Measurements from ENCODE around the gene PLXNA1. TPM values are rescaled to one million over a fixed set of nuclear protein-coding genes. Genes with fewer than 3 reads are reported as not detected.

PLXNA1 gene
- total and polyA plus RNA-seq, 9 donors = 9.2 to 47.2 (median 25.7) TPM

DNA sequence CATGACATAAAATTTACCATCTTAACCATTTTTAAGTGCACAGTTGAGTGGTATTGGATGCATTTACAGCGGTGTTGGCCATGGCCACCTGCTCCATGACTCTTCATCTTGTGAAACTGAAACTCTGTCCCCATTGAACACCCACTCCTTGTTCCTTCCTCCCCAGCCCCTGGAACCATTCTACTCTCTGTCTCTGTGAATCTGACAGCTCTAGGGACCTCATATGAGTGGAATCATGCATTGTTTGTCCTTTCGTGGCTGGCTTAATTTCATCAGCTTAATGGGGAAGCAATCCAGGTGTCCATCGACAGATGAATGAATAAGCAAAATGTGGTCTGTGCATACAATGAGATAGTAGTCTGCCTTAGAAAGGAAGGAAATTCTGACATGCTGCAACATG is 42.5 kb downstream of the PLXNA1 start:
- Histone ChIP-seq H3K27me3 (no peaks in the 10 kb centered on the region), H3K4me1 (ENCODE audit: insufficient read depth) (no peaks in the 10 kb centered on the region), H3K9me3 (no peaks in the 10 kb centered on the region), H3K4me3 (no peak overlapping the region), H3K36me3 (no peaks in the 10 kb centered on the region), H3K27ac (no peak overlapping the region)
- TF ChIP-seq, protein P1, sequence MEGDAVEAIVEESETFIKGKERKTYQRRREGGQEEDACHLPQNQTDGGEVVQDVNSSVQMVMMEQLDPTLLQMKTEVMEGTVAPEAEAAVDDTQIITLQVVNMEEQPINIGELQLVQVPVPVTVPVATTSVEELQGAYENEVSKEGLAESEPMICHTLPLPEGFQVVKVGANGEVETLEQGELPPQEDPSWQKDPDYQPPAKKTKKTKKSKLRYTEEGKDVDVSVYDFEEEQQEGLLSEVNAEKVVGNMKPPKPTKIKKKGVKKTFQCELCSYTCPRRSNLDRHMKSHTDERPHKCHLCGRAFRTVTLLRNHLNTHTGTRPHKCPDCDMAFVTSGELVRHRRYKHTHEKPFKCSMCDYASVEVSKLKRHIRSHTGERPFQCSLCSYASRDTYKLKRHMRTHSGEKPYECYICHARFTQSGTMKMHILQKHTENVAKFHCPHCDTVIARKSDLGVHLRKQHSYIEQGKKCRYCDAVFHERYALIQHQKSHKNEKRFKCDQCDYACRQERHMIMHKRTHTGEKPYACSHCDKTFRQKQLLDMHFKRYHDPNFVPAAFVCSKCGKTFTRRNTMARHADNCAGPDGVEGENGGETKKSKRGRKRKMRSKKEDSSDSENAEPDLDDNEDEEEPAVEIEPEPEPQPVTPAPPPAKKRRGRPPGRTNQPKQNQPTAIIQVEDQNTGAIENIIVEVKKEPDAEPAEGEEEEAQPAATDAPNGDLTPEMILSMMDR (IDR thresholded peaks at IDR 0.05) = no peak
- TF ChIP-seq EP300 (IDR thresholded peaks at IDR 0.05) (no peak), POLR2A (IDR thresholded peaks at IDR 0.05) (no peak)
- 60 to 64% (median 64%) methylated on average over 3 of the region's 3 CpGs for WGBS, 3 donors
- DNase-seq = no peak
- intact Hi-C loops (cut with DNase I) = no loop called here

DNA sequence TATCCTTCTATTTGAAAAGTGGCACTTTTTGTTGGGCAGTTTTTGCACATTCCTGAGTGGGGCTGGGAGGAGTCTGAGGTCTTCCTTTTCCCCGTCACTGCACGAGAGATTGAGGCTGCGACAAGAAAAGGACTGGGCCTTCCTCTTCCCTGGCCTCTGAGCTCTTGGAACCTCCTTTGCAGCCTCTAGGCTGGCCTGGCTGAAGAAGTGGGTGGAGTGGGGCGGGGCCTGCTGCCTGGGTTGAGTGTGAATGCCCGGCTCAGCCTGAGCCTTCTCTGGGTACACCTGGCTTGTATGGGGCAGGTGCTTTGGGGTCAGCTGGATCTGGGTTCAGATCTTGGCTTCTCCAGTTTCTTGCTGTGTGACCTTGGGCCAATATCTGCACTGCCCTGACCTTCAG is 43.1 kb downstream of the PLXNA1 start:
- Histone ChIP-seq H3K36me3 (no peaks in the 10 kb centered on the region), H3K4me1 (ENCODE audit: insufficient read depth) (no peaks in the 10 kb centered on the region), H3K9me3 (no peaks in the 10 kb centered on the region), H3K27ac (no peak overlapping the region), H3K27me3 (no peaks in the 10 kb centered on the region), H3K4me3 (no peak overlapping the region)
- no peak for TF ChIP-seq POLR2A (IDR thresholded peaks at IDR 0.05)
- TF ChIP-seq EP300 (IDR thresholded peaks at IDR 0.05) = no peak
- TF ChIP-seq, protein P1 (IDR thresholded peaks at IDR 0.05) = no peak
- no peak for DNase-seq
- intact Hi-C loops (cut with DNase I) = no loop called here
- WGBS, 3 donors = 79 to 82% (median 81%) methylated on average over 5 of the region's 5 CpGs

DNA sequence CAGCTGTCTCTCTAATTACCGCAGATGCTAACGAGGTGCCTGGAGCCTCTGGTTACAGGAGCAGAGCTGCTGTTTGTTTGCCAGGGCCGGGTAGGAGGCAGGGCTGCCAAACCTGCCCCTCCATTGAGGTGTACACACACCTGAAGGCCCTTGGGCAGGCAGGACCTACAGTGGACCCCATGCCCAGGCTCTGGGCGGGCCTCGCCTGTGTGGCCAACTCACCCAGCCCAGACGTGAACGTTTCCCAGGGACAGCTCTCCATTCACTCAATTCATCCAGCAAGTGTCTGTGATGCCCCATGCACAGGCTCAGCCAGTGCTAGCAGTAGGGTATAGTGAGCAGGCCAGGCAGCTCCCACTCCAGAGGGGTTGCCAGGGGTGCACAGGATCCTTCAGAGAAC is 43.7 kb downstream of the PLXNA1 start:
- Histone ChIP-seq H3K9me3 (no peaks in the 10 kb centered on the region), H3K27ac (no peak overlapping the region), H3K4me1 (ENCODE audit: insufficient read depth) (no peaks in the 10 kb centered on the region), H3K36me3 (no peaks in the 10 kb centered on the region), H3K27me3 (no peaks in the 10 kb centered on the region), H3K4me3 (no peak overlapping the region)
- TF ChIP-seq, protein P1 (IDR thresholded peaks at IDR 0.05) = no peak
- no peak for TF ChIP-seq EP300 (IDR thresholded peaks at IDR 0.05)
- no peak for TF ChIP-seq POLR2A (IDR thresholded peaks at IDR 0.05)
- intact Hi-C loops (cut with DNase I) = no loop called here
- 86 to 92% (median 89%) methylated on average over 5 to 7 of the region's 7 CpGs for WGBS, 3 donors
- no peak for DNase-seq

DNA sequence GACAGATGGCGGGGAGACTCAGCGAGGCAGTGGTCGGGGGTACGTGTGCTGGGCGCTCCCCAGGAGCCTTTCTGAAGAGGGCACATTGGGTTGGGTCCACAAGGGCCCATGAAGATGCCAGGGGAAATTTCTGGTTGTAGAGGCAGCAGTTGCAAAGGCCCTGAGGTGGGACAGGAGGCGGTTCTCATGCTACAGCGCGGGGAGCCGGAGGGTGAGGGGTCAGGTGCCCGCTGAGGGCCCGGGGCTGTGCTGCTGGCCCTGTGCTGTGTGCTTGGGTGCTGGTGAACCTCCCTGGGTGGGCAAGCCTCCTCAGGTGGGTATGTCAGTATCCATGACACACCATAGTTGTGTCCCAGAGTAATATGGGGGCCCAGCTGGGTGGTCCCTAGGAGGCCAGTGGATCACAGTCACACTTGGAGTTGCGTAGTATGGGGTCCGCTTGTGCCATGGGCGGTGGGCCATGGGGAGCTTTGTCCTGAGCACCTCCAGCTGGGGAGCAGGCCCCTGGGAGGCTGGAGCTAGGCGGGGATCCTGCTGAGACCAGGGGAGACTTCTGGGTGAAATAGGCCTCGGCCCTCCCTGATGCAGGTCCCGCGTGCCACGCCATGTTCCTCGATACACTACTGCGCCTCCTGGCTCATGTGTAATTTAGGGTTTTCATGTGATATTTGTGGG is 44.3 kb downstream of the PLXNA1 start:
- WGBS, 3 donors = 96 to 98% (median 96%) methylated on average over 21 of the region's 21 CpGs
- no peaks in the 10 kb centered on the region for H3K4me1 ChIP-seq (ENCODE audit: insufficient read depth)

More for the DNA sequence above, 44.3 kb downstream of the PLXNA1 start:
- H3K36me3 ChIP-seq = no peaks in the 10 kb centered on the region
- no peaks in the 10 kb centered on the region for H3K9me3 ChIP-seq
- H3K27ac ChIP-seq = no peak overlapping the region
- H3K27me3 ChIP-seq = no peaks in the 10 kb centered on the region
- intact Hi-C loops (cut with DNase I) = no loop called here
- DNase-seq = no peak
- TF ChIP-seq EP300 (IDR thresholded peaks at IDR 0.05) = no peak
- TF ChIP-seq POLR2A (IDR thresholded peaks at IDR 0.05) = no peak
- TF ChIP-seq, protein P1 (IDR thresholded peaks at IDR 0.05) = no peak
- no peak overlapping the region for H3K4me3 ChIP-seq

Data from ovary (tissue), 9 donors.